Panc1 (cell line): ENCODE results near the gene ZNF575.

Experiments
- TCF7L2 ChIP-seq: IDR thresholded peaks from 2 replicates; pipeline ENCODE4 v1.6.1; 2011; ENCODE audit warnings: mild to moderate bottlenecking, low read depth, low read length, inconsistent platforms
- TF ChIP-seq, protein P1 (sequence below): fragments of 450-650 bp; IDR thresholded peaks from 2 replicates; pipeline ENCODE4 v1.5.1; 2017; ENCODE audit warnings: mild to moderate bottlenecking
- TF ChIP-seq, protein P2 (sequence below), 2 experiments: IDR thresholded peaks; 2 replicates each; pipeline ENCODE4 v1.6.1; 2011 to 2012; ENCODE audit warnings: low read depth in 2 of 2, control low read depth in 1 of 2, low read length in 1 of 2, mild to moderate bottlenecking in 1 of 2, moderate library complexity in 1 of 2; ENCODE audit not compliant: insufficient read depth in 1 of 2

DNA sequence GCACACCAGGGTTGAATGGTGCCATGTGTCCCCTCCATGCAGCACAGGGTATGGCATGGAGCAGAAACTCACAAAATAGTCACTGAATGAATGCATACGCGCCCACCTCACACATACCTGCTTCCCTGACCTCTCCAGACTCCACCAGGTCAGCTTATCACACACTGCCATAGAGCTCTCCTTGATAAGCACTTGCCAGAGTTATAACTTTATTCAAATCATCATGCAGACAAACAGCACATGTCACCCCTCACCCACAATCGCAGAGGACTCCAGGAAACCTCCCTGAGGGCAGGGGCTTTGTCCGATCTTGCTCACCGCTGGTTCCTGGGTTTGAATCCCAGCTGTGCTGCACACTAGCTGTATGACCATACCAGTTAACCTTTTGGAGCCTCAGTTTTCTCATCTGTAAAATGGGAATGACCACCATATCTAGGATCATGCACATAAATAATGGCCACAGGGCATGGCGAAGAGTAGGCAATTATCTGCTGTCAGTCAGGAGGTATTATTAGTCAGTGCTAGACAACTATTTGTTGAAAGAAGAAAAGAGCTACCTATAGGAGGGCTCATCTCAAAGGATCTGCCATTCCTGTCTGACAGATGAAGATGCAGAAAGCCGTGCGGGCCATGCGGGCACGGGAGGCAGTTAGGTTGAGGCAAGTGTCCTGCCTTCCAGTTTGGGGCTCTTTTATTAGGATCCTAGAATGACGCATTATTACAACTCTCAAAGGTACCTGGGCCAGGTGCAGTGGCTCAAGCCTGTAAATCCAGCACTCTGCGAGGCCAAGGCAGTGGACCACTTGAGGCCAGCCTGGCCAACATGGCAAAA, 28.4 kb downstream of the ZNF575 start:
- TF ChIP-seq, protein P1, sequence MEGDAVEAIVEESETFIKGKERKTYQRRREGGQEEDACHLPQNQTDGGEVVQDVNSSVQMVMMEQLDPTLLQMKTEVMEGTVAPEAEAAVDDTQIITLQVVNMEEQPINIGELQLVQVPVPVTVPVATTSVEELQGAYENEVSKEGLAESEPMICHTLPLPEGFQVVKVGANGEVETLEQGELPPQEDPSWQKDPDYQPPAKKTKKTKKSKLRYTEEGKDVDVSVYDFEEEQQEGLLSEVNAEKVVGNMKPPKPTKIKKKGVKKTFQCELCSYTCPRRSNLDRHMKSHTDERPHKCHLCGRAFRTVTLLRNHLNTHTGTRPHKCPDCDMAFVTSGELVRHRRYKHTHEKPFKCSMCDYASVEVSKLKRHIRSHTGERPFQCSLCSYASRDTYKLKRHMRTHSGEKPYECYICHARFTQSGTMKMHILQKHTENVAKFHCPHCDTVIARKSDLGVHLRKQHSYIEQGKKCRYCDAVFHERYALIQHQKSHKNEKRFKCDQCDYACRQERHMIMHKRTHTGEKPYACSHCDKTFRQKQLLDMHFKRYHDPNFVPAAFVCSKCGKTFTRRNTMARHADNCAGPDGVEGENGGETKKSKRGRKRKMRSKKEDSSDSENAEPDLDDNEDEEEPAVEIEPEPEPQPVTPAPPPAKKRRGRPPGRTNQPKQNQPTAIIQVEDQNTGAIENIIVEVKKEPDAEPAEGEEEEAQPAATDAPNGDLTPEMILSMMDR = no peak
- TF ChIP-seq TCF7L2 = no peak
- TF ChIP-seq, protein P2, sequence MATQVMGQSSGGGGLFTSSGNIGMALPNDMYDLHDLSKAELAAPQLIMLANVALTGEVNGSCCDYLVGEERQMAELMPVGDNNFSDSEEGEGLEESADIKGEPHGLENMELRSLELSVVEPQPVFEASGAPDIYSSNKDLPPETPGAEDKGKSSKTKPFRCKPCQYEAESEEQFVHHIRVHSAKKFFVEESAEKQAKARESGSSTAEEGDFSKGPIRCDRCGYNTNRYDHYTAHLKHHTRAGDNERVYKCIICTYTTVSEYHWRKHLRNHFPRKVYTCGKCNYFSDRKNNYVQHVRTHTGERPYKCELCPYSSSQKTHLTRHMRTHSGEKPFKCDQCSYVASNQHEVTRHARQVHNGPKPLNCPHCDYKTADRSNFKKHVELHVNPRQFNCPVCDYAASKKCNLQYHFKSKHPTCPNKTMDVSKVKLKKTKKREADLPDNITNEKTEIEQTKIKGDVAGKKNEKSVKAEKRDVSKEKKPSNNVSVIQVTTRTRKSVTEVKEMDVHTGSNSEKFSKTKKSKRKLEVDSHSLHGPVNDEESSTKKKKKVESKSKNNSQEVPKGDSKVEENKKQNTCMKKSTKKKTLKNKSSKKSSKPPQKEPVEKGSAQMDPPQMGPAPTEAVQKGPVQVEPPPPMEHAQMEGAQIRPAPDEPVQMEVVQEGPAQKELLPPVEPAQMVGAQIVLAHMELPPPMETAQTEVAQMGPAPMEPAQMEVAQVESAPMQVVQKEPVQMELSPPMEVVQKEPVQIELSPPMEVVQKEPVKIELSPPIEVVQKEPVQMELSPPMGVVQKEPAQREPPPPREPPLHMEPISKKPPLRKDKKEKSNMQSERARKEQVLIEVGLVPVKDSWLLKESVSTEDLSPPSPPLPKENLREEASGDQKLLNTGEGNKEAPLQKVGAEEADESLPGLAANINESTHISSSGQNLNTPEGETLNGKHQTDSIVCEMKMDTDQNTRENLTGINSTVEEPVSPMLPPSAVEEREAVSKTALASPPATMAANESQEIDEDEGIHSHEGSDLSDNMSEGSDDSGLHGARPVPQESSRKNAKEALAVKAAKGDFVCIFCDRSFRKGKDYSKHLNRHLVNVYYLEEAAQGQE (IDR thresholded peaks at IDR 0.05; ENCODE audit: insufficient read depth in 1 of 2, low read depth in 2 of 2, low read length in 1 of 2) = no peak
